NAMALWA (cell line): Measurements from ENCODE around the gene SORBS2.

Experiments
- DNase-seq: peaks from one replicate; pipeline ENCODE4 v3.0.0-alpha.2; 2015; ENCODE audit warnings: low spot score

Gene SORBS2

DNA sequence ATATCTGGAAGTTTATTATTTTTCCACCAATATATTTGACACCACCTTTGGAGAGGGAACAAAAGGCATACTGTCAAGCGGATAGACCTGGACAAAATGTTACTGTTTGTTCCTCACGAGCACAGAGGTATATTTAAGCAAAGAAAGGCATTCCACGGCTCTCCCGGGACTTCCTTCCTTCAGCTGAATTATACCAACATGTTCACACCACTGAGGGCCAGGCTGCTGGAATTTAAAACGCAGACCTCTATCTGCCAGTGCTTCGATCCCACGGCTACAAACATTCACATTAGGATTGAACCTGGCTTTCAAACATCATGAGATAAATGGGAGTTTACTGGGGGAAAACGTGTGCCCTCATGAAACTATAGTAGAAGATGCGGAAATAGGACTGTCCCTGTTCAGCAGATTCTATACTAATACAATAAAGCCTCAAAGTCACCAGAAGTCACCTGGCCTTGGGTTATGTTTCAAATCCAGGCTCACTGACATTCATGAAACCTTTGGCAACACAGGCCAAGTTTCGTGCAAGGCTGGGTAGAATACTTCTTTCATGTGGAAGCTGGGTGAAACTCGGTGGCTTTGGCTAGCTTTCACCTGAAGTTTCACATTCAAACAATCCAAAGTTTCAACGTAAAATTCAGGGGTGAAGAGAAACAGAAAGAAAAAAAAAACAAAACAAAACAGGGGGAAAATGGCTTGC is 39.5 kb downstream of the SORBS2 start:
- no peak for DNase-seq

DNA sequence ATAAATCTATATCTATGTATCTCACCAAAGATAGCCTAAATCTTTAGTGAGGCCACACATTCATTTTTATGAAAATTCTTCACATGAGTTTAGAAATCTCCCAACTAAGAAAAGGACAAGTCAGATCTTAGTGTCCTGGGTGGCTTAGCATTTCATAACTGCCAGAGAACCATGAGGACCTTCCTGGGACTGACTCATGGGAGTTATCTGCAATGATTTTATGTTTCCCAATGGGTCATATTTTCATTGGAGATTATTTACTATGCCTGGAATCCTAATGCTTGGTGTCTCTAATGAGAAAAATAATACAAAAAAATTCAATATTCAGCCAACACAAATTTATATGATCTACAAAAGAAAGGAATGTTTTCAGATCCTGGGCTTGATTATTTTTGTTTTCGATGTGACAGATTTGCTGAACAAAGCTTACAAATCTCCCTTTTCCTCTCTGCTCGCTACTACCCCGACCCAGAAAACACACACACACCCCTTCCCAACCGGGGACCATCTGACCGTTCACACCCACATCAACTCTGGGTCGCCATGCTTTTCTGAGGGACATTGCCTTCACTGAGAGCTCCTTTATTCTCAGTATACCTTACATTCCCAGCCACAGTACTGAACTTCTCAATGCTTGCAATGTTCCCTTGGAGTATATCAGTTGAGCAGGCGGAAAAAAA is 40.1 kb downstream of the SORBS2 start:
- no peak for DNase-seq

DNA sequence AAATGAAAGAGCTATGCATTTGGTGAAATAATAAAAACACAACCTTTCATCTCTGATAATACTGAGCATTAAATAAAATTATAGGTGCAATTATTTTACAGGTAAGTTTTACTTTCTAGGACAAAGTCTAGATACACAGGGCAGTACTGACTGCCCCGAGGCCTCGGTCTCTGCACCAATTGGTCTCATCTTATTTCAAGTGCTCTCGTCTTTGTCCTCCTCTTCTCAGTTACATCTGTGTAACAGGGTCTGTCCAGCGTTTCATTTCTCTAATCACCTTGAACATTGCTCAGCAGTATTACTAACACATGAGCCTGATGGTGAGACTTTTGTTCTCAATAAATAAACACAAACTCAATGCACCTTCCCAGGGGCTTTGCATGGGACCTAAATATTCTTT is 44.5 kb downstream of the SORBS2 start:
- no peak for DNase-seq

DNA sequence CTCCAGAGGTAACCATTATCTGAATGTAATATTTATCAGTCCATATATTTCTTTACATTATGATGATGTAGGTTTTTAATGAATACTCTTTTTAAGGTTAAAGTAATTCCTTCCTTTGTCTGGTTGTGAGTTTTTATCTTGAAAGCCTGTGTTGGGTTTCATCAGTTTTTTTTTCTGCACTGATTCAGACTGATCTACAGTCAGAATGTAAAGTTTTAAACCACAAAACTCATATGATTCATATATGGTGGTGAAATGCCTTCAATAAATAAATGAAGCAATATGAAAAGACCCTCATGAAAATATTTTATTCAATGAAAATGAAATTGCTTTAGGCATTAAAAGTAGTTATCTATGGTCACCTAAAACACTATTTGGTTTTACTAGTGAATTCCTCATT is 47.1 kb downstream of the SORBS2 start:
- no peak for DNase-seq

DNA sequence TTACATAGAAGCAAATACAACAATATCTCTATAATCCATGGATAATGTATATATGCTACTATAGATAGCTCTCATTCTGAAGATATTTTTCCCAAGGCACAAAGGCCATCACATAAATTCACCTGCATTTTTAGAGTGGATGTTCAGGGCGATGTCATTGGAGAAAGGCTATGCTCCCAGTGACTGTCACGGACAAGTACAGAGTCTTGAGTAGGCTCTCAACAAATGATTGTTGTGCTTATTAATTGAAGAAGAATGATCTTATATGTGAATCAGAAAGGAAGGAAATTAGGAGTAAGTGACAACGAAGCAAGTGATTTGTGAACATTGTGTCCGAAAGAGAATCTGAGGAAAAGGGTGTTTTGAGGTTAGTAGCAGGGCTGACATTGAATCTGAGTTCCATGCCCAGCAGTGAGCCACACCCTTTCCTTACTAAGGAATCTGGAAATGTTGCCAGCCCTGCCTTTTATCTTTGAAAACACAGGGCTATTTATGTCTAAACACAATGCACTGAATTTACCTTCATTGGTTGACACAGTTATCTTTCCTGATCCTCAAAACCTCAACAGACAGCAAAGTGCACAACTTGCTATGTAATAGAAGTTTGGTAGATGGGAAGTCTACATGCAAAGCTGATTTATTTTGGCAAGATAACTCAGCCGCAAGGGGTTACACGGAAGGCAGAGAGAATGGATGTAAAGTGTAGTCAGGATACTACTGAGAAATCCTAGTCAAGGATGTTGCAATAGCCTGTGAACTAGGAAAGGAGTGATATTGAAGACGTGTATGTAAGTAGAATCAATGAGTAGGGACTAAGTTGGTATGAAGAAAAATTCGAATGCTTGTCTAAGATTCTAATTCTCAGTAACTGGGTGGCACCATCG is 50.4 kb downstream of the SORBS2 start:
- no peak for DNase-seq

DNA sequence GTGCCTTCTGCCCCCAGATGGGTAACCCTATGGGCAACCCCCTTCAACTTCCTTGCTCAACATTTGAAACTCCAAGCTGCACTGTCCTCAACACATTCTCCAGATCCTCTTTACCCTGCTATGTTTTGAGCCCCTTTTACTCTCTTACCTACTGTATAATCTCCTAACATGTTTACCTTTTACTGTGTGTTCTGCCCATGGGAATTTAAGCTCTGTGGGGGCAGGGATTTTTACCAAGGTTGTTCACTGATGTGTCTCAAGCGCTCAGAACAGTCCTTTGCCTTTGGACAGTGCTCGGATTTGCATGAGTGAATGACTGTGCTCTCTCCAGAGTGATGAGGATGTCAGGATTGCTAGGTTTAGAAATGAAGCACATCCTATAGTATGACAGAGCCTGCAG is 53.2 kb downstream of the SORBS2 start:
- no peak for DNase-seq

DNA sequence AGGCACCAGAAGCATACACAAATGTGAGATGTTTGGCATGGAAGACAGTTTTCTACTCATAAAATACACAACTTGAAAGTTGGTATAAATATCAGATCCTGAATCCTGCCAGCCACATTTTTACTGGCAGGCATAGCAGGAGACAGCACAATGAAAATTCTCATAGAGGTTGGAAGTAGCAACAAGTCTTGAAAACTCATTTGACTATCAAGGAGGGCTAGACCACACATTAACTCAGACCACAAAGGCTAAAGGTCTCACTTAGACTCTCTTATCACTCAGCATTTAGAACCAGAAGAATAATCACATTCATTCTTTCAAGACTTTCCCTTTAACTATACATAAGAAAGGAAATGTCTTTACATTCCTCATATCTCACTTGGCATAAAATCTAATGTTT is 56.5 kb downstream of the SORBS2 start:
- DNase-seq, result no peak

DNA sequence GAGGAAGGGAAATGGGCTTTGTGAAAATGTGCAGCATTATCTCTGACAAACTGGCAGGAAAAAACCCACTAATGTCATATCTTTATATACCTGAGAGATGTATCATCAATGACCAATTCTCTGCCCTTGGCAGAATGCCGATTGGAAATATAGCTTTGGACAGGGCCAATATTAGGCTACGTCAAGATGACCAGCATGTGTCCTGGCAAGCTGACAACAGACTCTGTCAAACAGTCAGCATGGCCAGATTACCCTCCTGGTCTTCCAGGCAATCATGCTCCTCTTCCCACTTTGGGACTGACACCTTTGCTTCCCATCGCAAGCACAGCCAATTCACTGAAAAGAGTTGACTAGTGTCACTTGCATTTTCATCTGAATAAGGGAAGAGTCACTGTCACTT is 57.0 kb downstream of the SORBS2 start:
- DNase-seq, result no peak

DNA sequence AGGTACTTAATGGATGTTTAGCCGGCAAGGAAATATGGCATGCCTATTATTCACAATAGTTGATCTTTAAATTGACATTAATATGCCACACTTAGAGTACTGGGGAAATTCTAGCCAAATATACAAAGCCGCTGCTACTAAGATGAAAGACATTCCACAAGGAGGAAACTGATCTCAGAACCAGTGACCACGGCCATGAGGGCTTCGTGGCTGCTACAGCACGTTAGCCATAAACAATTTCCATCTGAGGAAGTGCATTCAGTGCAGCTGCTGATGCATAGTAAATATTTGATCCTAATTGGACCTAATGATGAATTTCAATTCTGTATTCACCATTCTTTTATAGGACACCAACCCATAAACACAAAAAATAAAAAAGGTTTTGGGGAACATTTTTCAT is 59.1 kb downstream of the SORBS2 start:
- no peak for DNase-seq

DNA sequence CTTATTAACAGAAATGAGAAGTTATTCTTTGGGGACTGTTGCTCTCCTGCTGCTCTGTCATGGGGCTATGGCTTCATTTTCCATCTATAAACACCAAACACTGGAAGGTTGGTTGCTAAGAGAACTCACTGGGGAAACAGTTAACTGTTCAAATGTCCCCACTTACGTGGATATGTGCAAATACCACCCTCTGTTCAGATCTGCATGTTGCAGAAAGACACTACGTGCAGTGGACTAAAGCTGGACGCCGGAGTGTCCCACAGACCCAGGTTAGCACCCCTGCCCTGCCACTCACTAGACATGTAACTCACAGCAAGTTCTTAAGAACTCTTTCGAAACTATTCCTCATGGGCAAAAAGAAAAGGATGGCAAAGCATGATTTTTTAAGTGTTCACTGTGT is 62.1 kb downstream of the SORBS2 start:
- DNase-seq, result no peak

DNA sequence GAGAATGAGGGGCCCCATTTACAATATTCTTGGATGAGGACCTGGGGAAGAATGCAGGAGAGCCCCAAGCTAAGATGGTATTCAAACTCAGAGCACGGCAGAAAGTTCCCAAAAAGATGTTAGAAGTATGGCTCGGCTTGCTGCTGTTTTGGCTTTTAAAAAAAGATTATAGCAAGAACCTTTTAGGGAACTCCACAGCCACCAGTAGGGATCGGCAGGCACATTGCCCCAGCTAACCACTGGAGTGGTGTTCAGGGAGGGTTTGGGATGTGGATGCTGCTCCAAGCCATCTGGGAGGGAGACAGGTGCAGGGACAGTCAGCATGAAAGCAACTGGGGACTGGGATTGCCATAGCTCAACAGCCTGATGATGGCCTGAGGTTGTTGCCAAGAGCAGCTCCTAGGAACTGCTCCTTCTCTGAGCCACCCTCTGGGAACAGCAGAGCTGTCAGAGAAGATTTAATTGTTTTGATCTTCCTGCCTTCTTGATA is 63.0 kb downstream of the SORBS2 start:
- no peak for DNase-seq

DNA sequence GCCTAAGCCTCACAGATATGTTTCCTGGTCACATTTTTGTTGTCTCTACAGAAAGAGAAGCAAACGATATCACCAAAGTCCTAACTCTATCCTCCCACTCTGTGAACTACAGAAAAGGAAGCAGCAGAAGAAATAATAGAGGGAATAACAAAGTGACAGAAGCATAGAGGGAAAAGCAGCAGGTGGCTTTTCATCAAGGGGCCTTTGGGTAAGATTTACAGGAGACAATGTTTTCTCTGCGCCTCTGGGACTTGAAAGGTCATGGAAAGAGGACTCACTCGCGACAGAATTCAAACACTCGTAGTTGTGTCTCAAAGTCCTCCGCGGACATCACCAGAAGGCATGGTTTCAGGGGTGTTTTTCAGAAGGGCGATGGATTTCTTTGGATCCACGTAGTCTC is 66.1 kb downstream of the SORBS2 start:
- no peak for DNase-seq

DNA sequence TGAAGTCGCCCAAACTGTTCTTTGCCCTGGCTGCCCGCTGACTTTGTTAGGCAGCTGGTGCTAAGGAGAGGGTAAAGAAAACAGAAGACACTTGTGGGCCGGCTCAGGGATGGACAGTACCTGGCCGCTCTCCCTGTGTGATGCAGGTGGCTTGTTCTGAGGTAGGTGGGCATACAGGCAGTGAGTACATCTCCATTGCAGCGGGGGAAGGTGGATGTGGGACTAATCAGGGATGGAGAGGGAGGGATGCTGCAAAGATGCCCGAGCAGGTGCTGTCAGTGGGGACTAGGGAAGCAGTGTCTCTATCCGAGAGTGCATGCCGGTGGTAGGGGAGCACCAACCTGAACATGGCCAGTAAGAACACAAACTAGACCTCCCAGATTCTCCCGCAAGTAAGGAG is 67.0 kb downstream of the SORBS2 start:
- no peak for DNase-seq

DNA sequence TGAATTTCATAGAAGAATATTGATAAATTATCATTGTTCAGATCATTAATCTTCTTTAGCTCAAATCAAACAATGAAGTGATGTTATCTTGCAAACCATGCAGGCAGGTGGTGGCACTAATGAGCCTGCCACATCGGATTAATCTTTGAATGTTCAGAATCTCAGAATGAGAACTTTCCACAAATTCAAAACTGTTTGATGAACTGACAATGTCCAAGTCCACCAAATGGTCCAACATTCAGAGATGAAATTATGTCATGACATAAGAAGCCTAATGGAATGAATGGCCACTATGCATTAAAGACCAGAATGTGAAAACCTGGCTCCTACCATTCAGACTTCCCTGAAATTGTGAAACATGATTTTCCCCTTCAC is 67.5 kb downstream of the SORBS2 start:
- DNase-seq, result no peak

DNA sequence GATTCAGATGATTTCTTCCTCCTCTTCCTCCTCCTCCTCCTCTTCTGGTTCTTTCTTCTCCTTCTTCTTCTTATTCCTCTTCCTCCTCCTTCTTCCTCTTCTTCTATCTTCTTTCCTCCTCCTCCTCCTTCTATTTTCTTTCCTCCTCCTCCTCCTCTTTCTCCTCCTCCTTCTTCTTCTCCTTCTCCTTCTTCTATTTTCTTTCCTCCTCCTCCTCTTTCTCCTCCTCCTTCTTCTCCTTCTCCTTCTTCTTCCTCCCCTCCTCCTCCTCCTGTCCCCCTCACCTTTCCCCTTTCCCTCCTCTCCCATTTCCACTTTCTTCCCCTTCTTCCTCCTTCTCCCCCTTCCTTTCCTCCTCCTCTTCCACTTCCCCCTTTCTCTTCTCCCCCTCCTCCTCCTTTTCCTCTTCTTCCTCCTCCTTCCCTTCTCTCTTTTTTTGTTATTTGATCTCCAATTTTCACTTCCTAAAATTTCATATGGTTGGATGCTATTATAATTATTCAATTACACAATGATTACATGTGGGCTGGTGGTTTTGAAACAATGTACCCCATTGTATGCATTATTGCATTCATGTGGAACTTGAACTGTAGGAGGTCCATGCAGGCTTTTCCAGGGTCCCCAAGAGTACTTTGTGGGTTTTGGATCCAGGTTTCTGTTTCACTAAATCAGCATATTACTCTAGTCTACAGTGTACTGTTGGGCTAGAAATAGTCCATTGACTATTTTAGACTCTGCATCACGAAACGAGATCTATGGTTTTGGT is 68.1 kb downstream of the SORBS2 start:
- no peak for DNase-seq

DNA sequence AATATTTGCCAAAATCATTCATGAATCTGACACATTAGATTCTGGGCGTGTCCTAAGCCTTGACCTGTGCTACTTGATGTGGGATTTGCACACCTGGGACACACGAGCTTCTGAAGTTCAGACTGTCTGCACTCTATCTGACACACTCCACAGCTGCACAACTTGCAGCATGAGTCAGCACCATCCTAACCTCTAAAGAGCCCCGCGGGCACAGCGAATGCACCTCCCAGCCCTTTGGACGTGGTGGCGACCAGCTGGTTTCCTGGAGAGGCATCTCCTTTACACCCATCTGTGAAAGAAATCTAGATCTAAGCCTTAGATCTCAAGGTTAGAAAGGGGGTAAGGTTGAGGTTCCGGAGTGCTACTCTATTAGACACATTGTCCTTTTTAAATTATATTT is 69.2 kb downstream of the SORBS2 start:
- DNase-seq, result no peak

DNA sequence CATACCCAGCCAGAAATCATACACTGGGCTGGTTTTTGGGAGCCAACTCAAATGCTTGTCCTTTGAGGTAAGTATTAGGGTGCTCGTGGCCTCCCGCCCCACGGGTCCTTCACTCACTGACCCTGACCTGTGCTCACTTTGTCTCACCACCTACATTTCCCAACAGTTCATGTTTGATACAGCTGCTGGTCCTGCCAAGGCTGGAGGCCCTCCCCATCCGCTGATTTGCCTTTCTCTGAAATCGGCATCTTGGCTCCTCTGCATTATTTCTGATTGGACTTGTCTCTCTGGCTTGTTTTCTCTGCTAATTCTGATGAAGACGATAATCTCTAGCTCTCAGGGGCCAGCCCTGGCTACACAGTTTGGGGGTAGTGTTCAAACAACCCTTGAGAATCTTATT is 70.2 kb downstream of the SORBS2 start:
- no peak for DNase-seq

DNA sequence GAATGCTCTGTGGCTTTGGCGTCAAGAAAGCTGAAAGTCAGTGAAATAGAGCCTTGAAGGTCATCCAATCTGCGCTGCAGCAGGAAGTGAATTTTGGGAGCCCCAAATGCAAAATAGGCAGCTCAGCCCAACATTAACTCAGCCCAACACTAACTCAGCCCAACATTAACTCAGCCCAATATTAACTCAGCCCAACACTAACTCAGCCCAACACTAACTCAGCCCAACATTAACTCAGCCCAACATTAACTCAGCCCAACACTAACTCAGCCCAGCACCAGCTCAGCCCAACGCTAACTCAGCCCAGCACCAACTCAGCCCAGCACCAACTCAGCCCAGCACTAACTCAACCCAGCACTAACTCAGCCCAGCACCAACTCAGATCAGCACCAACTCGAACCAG is 71.5 kb downstream of the SORBS2 start:
- no peak for DNase-seq

DNA sequence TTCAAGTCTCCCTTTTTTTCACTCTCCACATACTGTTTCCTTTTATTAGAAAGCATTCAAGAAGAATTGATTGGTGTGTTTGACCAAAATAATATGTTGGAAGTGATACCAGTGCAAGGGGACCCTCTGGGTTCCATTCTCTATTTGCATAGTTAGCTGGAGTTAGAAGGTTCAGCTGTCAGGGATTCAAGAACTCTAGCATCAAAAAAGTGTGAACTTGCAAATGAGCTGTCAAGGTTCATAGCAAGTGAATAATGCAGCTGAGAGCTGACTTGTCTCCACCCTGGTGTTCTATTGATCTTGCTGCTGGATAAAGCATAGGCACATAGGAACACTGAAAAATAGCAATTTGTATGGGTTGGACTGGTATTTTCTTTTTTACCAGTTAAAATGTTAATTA is 73.2 kb downstream of the SORBS2 start:
- DNase-seq, result peak; percentile 8

DNA sequence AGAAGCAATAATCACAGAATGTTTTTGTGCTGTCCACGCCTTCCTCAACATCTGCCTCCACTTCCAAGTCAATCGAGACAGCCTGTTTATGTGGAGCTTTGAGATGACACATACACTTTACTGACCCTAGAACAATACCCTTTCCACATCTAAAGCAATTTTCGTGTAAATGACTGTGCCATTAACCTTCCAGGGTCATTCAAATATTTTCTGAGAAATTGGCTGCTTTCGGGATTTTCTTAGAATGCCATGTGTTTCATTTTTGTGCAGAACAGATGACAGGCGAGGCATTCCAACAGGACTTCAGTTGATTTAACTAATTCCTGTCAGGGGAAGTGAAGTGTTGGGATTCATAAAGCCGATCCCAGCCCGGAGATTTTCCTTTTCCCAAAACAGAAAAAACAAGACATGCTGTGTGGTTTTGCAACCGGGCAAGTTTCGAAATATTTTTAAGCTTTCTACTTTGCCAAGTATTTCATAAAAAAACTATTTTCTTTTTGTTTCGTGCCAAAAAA is 73.9 kb downstream of the SORBS2 start:
- DNase-seq, result no peak

DNA sequence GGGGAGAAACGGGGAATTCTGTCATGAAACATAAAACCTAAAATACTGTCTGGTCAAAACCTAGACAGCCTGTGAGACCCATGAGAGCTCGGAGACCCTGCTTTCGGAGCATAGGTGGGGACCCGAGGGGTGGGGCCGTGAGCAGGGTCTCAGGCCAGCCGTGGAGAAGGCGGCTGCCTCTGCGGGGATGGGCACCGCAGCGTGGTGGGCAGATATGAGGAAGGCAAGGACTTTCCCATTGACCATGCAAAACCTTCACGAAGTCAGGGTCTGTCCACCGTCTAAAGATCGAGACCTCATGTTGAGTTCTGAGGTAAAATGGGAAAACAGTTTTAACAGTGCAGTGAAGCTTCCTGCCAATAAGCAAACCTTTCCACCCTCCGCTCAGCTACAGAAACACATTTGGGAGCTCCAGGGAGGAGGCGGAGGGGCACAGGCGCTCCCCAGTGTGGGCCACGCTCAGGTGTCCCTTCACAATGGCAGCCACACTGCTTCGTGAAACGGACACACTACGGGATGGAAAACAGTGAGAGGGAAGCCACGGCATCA is 74.4 kb downstream of the SORBS2 start:
- DNase-seq, result no peak

DNA sequence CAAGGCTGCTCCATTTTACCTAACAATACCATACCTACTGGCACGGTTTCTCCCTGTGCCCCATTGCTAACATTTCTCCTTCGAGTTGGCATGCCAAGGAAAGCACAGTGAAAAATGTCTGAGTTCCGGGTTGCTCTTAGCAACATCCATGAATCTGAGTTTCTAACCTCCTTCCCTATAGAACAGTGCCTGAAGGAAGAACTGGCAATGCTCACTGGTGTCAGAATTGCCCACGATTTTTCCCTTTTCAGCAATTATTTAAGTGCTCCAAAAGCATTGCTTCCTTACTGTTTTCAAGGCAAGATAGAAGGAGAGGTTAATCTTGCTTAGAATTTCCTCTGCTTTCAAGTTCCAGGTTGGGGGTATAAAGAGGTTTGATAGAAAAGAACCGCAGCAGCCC is 75.1 kb downstream of the SORBS2 start:
- DNase-seq, result no peak
